Parathyroid adenoma (tissue), 2 donors: ENCODE measurements around the gene LRRC27.
A peak's percentile ranks its signal among the peaks of the same experiment; 100 is the strongest.
"Not testable (repeated sequence)": the region's sequence is repeated elsewhere in the genome, so short reads cannot be mapped to it uniquely, and the experiment has no call there.

Experiments
- H2AFZ ChIP-seq: fragments of 300-600 bp; sonication (generic); one replicate; pipeline ENCODE4 v1.7.0; 2017; ENCODE audit warnings: antibody characterized with exemption, mild to moderate bottlenecking
- H3K27ac ChIP-seq: fragments of 300-600 bp; sonication (generic); one replicate; pipeline ENCODE4 v1.7.0; 2017
- H3K27me3 ChIP-seq: fragments of 300-600 bp; sonication (generic); one replicate; pipeline ENCODE4 v1.7.0; 2017; ENCODE audit warnings: low read length; ENCODE audit not compliant: control insufficient read depth, insufficient read depth
- H3K36me3 ChIP-seq: fragments of 300-600 bp; sonication (generic); one replicate; pipeline ENCODE4 v1.7.0; 2017; ENCODE audit warnings: low read length; ENCODE audit not compliant: control insufficient read depth, insufficient read depth
- H3K4me1 ChIP-seq: fragments of 300-600 bp; sonication (generic); one replicate; pipeline ENCODE4 v1.7.0; 2017; ENCODE audit warnings: control low read depth
- H3K4me2 ChIP-seq: fragments of 300-600 bp; sonication (generic); one replicate; pipeline ENCODE4 v1.7.0; 2017; ENCODE audit warnings: low read length
- H3K4me3 ChIP-seq: fragments of 300-600 bp; sonication (generic); one replicate; pipeline ENCODE4 v1.7.0; 2017; ENCODE audit warnings: low read depth, low read length
- H3K79me2 ChIP-seq: fragments of 300-600 bp; sonication (generic); one replicate; pipeline ENCODE4 v1.7.0; 2017; ENCODE audit warnings: control low read depth
- H3K9ac ChIP-seq: fragments of 300-600 bp; sonication (generic); one replicate; pipeline ENCODE4 v1.7.0; 2017; ENCODE audit warnings: mild to moderate bottlenecking
- H3K9me3 ChIP-seq: fragments of 300-600 bp; sonication (generic); one replicate; pipeline ENCODE4 v1.7.0; 2017; ENCODE audit warnings: low read length; ENCODE audit not compliant: control insufficient read depth
- TF ChIP-seq, protein P1 (sequence below): fragments of 300-600 bp; sonication (generic); IDR thresholded peaks from one replicate; pipeline ENCODE4 v1.7.0; 2017; ENCODE audit warnings: antibody characterized with exemption, mild to moderate bottlenecking
- donor health status: primary hyperparathyroidism.

Gene LRRC27

DNA sequence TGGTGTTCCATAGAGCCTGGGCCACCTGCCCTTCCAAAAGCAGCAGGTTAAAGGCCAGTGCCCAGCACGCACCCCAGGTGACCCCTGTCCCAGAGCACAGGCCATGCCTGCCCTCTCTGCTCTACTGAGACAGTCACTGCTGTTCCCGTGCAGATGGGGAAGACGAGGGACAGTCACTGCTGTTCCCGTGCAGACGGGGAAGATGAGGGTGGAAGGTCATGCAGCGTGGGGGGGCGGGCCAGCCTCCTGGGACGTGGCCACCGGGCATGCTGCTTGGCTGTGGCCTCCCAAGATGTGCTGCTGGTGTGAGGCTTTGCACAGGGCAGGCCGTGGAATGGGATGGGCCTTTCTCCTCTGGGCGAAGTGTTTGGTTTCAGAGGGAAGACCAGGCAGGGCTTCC is 18.4 kb downstream of the LRRC27 start:
- Histone ChIP-seq H3K36me3 (no peaks in the 10 kb centered on the region), H2AFZ (no peak overlapping the region), H3K4me1 (no peaks in the 10 kb centered on the region), H3K27ac (no peak overlapping the region), H3K4me2 (no peak overlapping the region), H3K9ac (no peak overlapping the region), H3K79me2 (peaks cover 3% of the 10 kb centered on the region), H3K27me3 (no peaks in the 10 kb centered on the region), H3K9me3 (no peaks in the 10 kb centered on the region), H3K4me3 (no peak overlapping the region)
- TF ChIP-seq, protein P1, sequence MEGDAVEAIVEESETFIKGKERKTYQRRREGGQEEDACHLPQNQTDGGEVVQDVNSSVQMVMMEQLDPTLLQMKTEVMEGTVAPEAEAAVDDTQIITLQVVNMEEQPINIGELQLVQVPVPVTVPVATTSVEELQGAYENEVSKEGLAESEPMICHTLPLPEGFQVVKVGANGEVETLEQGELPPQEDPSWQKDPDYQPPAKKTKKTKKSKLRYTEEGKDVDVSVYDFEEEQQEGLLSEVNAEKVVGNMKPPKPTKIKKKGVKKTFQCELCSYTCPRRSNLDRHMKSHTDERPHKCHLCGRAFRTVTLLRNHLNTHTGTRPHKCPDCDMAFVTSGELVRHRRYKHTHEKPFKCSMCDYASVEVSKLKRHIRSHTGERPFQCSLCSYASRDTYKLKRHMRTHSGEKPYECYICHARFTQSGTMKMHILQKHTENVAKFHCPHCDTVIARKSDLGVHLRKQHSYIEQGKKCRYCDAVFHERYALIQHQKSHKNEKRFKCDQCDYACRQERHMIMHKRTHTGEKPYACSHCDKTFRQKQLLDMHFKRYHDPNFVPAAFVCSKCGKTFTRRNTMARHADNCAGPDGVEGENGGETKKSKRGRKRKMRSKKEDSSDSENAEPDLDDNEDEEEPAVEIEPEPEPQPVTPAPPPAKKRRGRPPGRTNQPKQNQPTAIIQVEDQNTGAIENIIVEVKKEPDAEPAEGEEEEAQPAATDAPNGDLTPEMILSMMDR = no peak

DNA sequence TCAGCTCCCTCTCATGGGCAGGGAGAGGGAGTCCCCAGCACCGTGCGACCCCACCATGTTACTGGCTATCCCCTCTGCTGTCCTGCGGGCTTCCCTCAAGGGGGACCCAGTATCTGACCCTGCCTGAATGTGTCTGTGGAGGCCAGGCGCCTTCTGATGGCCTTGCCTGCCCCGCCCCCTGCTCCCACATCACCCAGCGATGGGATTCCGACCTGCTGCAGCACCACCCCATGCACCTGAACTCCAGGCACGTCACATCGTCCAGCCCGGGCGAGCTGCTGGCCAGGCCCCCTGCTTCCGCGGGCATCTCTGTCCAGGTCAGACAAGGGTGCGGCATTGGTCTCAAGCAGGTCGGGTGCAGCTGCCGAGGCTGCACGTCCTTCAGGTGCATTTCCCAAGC is 19.0 kb downstream of the LRRC27 start:
- Histone ChIP-seq H3K9ac (no peak overlapping the region), H3K36me3 (no peaks in the 10 kb centered on the region), H3K4me1 (no peaks in the 10 kb centered on the region), H3K9me3 (no peaks in the 10 kb centered on the region), H3K27ac (no peak overlapping the region), H3K79me2 (peaks cover 3% of the 10 kb centered on the region), H3K4me3 (no peak overlapping the region), H3K4me2 (no peak overlapping the region), H3K27me3 (no peaks in the 10 kb centered on the region), H2AFZ (no peak overlapping the region)
- TF ChIP-seq, protein P1 = no peak

DNA sequence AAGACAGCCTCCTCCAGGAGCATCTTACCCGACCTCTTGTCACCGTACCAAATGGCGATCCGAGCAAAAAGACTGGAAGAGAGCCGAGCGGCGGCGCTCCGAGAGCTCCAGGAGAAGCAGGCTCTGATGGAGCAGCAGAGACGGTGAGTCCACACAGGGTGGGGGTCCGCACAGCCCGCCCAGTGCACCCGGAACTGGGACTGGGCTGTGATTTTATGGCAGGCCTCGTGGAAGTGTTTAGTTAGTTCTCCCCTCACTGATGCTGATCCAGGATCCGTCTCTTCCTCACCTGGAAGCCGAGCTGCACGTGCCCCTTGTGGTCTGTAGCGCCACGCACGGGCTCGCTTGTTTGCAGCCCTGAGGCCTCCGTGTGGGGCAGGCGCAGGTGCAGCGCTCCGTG is 19.6 kb downstream of the LRRC27 start:
- Histone ChIP-seq H3K4me3 (no peak overlapping the region), H3K27ac (no peak overlapping the region), H3K9ac (no peak overlapping the region), H3K79me2 (peaks cover 3% of the 10 kb centered on the region), H3K27me3 (no peaks in the 10 kb centered on the region), H3K9me3 (no peaks in the 10 kb centered on the region), H3K36me3 (no peaks in the 10 kb centered on the region), H3K4me1 (no peaks in the 10 kb centered on the region), H3K4me2 (no peak overlapping the region), H2AFZ (no peak overlapping the region)
- TF ChIP-seq, protein P1 = no peak

- H3K4me3 ChIP-seq, H3K27me3 ChIP-seq, H3K9ac ChIP-seq, H3K4me2 ChIP-seq, H3K4me1 ChIP-seq, H3K27ac ChIP-seq, H2AFZ ChIP-seq, H3K79me2 ChIP-seq, H3K36me3 ChIP-seq, H3K9me3 ChIP-seq: not testable (repeated sequence)
- TF ChIP-seq, protein P1 = peak; percentile 85
Observed at GRCh38 chr10:132352462-132353308, 20.7 kb downstream of the LRRC27 start.
